Mesenchymal stem cell (in vitro differentiated cells and primary cell): Measurements from ENCODE around the gene KLRC1.
"Not testable (repeated sequence)": the region's sequence is repeated elsewhere in the genome, so short reads cannot be mapped to it uniquely, and the experiment has no call there.

ENCODE experiments used
- DNase-seq: peaks from one replicate; pipeline ENCODE4 v3.0.0-alpha.2; 2013
- H2AFZ ChIP-seq: one replicate; pipeline ENCODE4 v1.6.1; 2013; ENCODE audit warnings: low read depth, mild to moderate bottlenecking, control low read depth, inconsistent platforms, low read length, moderate library complexity
- H2AK5ac ChIP-seq: 2 replicates; pipeline ENCODE4 v1.6.1; 2013; ENCODE audit warnings: low read length, moderate library complexity, mild to moderate bottlenecking, inconsistent platforms; ENCODE audit not compliant: severe bottlenecking
- H2BK120ac ChIP-seq: one replicate; pipeline ENCODE4 v1.6.1; 2013; ENCODE audit warnings: low read depth, mild to moderate bottlenecking, inconsistent platforms, low read length, moderate library complexity
- H2BK12ac ChIP-seq, 2 experiments: one replicate each; pipeline ENCODE4 v1.6.1; 2013; ENCODE audit warnings: inconsistent platforms in 2 of 2, low read length in 2 of 2, mild to moderate bottlenecking in 2 of 2, moderate library complexity in 2 of 2, control low read depth in 1 of 2
- H2BK15ac ChIP-seq: one replicate; pipeline ENCODE4 v1.6.1; 2013; ENCODE audit warnings: mild to moderate bottlenecking, low read depth, inconsistent platforms; ENCODE audit not compliant: poor library complexity, severe bottlenecking
- H2BK5ac ChIP-seq: 2 replicates; pipeline ENCODE4 v1.6.1; 2013; ENCODE audit warnings: low read depth, mild to moderate bottlenecking, low read length, control low read depth, inconsistent platforms; ENCODE audit not compliant: poor library complexity, severe bottlenecking
- H3K14ac ChIP-seq, 2 experiments: one replicate each; pipeline ENCODE4 v1.6.1; 2013; ENCODE audit warnings: inconsistent platforms in 2 of 2, low read length in 2 of 2, control low read depth in 1 of 2, mild to moderate bottlenecking in 1 of 2, moderate library complexity in 1 of 2
- H3K18ac ChIP-seq, 2 experiments: one replicate each; pipeline ENCODE4 v1.6.1; 2013; ENCODE audit warnings: inconsistent platforms in 2 of 2, low read length in 2 of 2, control low read depth in 1 of 2, low read depth in 1 of 2, mild to moderate bottlenecking in 1 of 2
- H3K23ac ChIP-seq, 2 experiments: one replicate each; pipeline ENCODE4 v1.6.1; 2013; ENCODE audit warnings: inconsistent platforms in 2 of 2, low read length in 2 of 2, mild to moderate bottlenecking in 2 of 2, moderate library complexity in 2 of 2, control low read depth in 1 of 2
- H3K27ac ChIP-seq: 2 replicates; pipeline ENCODE4 v1.5.1; 2013; ENCODE audit warnings: mild to moderate bottlenecking, moderate library complexity, low read length, control low read depth, inconsistent platforms; ENCODE audit not compliant: poor library complexity, severe bottlenecking
- H3K27me3 ChIP-seq, 2 experiments: 2 replicates each; pipeline versions ENCODE4 v1.6.1 to v1.7.0; 2013; ENCODE audit warnings: low read length in 2 of 2, mild to moderate bottlenecking in 2 of 2, moderate library complexity in 2 of 2, control low read depth in 1 of 2, inconsistent platforms in 1 of 2; ENCODE audit not compliant: control insufficient read depth in 1 of 2, insufficient read depth in 1 of 2
- H3K36me3 ChIP-seq, 2 experiments: 2 replicates each; pipeline versions ENCODE4 v1.6.1 to v1.7.0; 2013; ENCODE audit warnings: low read length in 2 of 2, control low read depth in 1 of 2, inconsistent platforms in 1 of 2, low read depth in 1 of 2, mild to moderate bottlenecking in 1 of 2; ENCODE audit not compliant: insufficient read depth in 2 of 2, control insufficient read depth in 1 of 2
- H3K4ac ChIP-seq, 2 experiments: one replicate each; pipeline ENCODE4 v1.6.1; 2013; ENCODE audit warnings: inconsistent platforms in 2 of 2, low read length in 2 of 2, mild to moderate bottlenecking in 2 of 2, moderate library complexity in 2 of 2, control low read depth in 1 of 2, low read depth in 1 of 2
- H3K4me1 ChIP-seq: 2 replicates; pipeline ENCODE4 v1.6.1; 2013; ENCODE audit warnings: low read depth, low read length, control low read depth; ENCODE audit not compliant: control insufficient read depth, insufficient read depth
- H3K4me2 ChIP-seq: 2 replicates; pipeline ENCODE4 v1.6.1; 2013; ENCODE audit warnings: low read length, mild to moderate bottlenecking, inconsistent platforms; ENCODE audit not compliant: poor library complexity, severe bottlenecking
- H3K4me3 ChIP-seq, 2 experiments: 2 replicates each; pipeline versions ENCODE4 v1.5.1 to v1.7.0; 2013; ENCODE audit warnings: low read length in 2 of 2, mild to moderate bottlenecking in 2 of 2, control low read depth in 1 of 2, low read depth in 1 of 2; ENCODE audit not compliant: insufficient read depth in 1 of 2
- H3K79me1 ChIP-seq: replicated peaks from 2 replicates; pipeline ENCODE4 v1.6.1; 2013; ENCODE audit warnings: mild to moderate bottlenecking, control low read depth, low read length, inconsistent platforms; ENCODE audit not compliant: poor library complexity, severe bottlenecking
- H3K9ac ChIP-seq: 2 replicates; pipeline ENCODE4 v1.7.0; 2013; ENCODE audit warnings: mild to moderate bottlenecking, low read length, moderate library complexity
- H3K9me3 ChIP-seq: 2 replicates; pipeline ENCODE4 v1.7.0; 2013; ENCODE audit warnings: mild to moderate bottlenecking, low read length; ENCODE audit not compliant: control insufficient read depth
- H4K8ac ChIP-seq: one replicate; pipeline ENCODE4 v1.6.1; 2013; ENCODE audit warnings: inconsistent platforms, mild to moderate bottlenecking, low read length, moderate library complexity
- H4K91ac ChIP-seq: one replicate; pipeline ENCODE4 v1.6.1; 2013; ENCODE audit warnings: mild to moderate bottlenecking, low read length, inconsistent platforms
- WGBS: methylation state at CpG from one replicate; pipeline ENCODE4 v1.1.7; 2013; ENCODE audit warnings: mixed read lengths; 5-methylcytosine and 5-hydroxymethylcytosine counted together

Gene KLRC1

GRCh38 chr12:10397296-10397695 lies 55.9 kb downstream of the KLRC1 start:
- no peak overlapping the region for H3K23ac ChIP-seq
- DNase-seq = no peak
- peak overlapping the region in 1 of 2 experiments; percentile 95 for H2BK12ac ChIP-seq
- no peaks in the 10 kb centered on the region for H3K36me3 ChIP-seq
- H3K4me1 ChIP-seq = peaks cover 4% of the 10 kb centered on the region
- peak overlapping the region in 1 of 2 experiments; percentile 70 for H3K18ac ChIP-seq
- H3K79me1 ChIP-seq = no peaks in the 10 kb centered on the region
- no peak overlapping the region for H3K4ac ChIP-seq
- no peak overlapping the region for H4K91ac ChIP-seq
- H2AFZ ChIP-seq = no peak overlapping the region
- 85% methylated on average over 2 of the region's 2 CpGs for WGBS
- peak overlapping the region; percentile 69 for H2BK15ac ChIP-seq
- H3K27ac ChIP-seq = peak overlapping the region; percentile 40
- no peak overlapping the region for H4K8ac ChIP-seq
- no peaks in the 10 kb centered on the region for H3K9me3 ChIP-seq
- H3K9ac ChIP-seq = no peak overlapping the region
- H3K4me3 ChIP-seq = no peak overlapping the region
- no peak overlapping the region for H3K4me2 ChIP-seq
- H3K27me3 ChIP-seq = no peaks in the 10 kb centered on the region
- H3K14ac ChIP-seq = no peak overlapping the region
- no peak overlapping the region for H2BK5ac ChIP-seq
- H2AK5ac ChIP-seq = no peak overlapping the region
- peak overlapping the region; percentile 49 for H2BK120ac ChIP-seq

GRCh38 chr12:10396176-10396575 lies 57.0 kb downstream of the KLRC1 start:
- Histone ChIP-seq H2BK12ac (peak overlapping the region in 1 of 2 experiments; percentile 72), H3K27ac (peak overlapping the region; percentile 77), H3K9ac (peak overlapping the region; percentile 80), H4K8ac (peak overlapping the region; percentile 60), H4K91ac (peak overlapping the region; percentile 80), H3K18ac (peak overlapping the region; percentile 12 to 73)
- H3K4ac ChIP-seq, H3K79me1 ChIP-seq, H3K4me3 ChIP-seq, H3K14ac ChIP-seq, H3K27me3 ChIP-seq, H3K4me1 ChIP-seq, H3K23ac ChIP-seq, H3K36me3 ChIP-seq, DNase-seq, H2BK120ac ChIP-seq, H3K4me2 ChIP-seq, H2AFZ ChIP-seq, H2AK5ac ChIP-seq, H2BK5ac ChIP-seq, H3K9me3 ChIP-seq, H2BK15ac ChIP-seq: not testable (repeated sequence)
- 98% methylated on average over 15 of the region's 15 CpGs for WGBS
